ENCODE measurements around the gene CD164. TPM values are rescaled to one million over a fixed set of nuclear protein-coding genes. Genes with fewer than 3 reads are reported as not detected.

Gene CD164
- total and polyA plus RNA-seq, 2 donors (not counting 3 experiments of a cell fraction or from before 2014, with no cell fraction given) = 116 to 172 TPM

GRCh38 chr6:109344226-109344625 is 38.0 kb downstream of the CD164 start:
- no TSS peak for BruUV-seq (replicated peaks)
- intact Hi-C loops (cut with micrococcal nuclease) = no loop called here

GRCh38 chr6:109343518-109343917 is 38.7 kb downstream of the CD164 start:
- H3K9me3 ChIP-seq (replicated peaks; ENCODE audit: control insufficient read depth, insufficient read depth, low read length) = no peaks in the 10 kb centered on the region
- no peak overlapping the region for H3K4me3 ChIP-seq (replicated peaks in 1 of 3; ENCODE audit: insufficient read depth in 1 of 3, low read depth in 1 of 3, low read length in 3 of 3)
- POLR2A ChIA-PET = no interaction called here
- H3K36me3 ChIP-seq (ENCODE audit: control insufficient read depth in 2 of 2, extremely low read depth in 1 of 2, insufficient read depth in 2 of 2, low read length in 2 of 2) = no peaks in the 10 kb centered on the region
- no peaks in the 10 kb centered on the region for H3K4me1 ChIP-seq (ENCODE audit: control insufficient read depth, extremely low read depth, insufficient read depth, low read length)
- H3K4me2 ChIP-seq (ENCODE audit: insufficient read depth, low read length) = no peak overlapping the region
- CTCF ChIA-PET = no interaction called here
- BruUV-seq (replicated peaks) = no TSS peak
- H2AFZ ChIP-seq (ENCODE audit: low read depth, low read length) = no peak overlapping the region
- DNase-seq (ENCODE audit: low read depth, low spot score) = no peak
- intact Hi-C loops (cut with micrococcal nuclease) (no loop called here), dilution Hi-C loops (cut with MboI; ENCODE audit: extremely low pct_ligation_motif_present, low sequenced_read_pairs) (no loop called here)
- no peaks in the 10 kb centered on the region for H3K27me3 ChIP-seq (ENCODE audit: control insufficient read depth in 2 of 2, insufficient read depth in 2 of 2, low read length in 2 of 2)
- H3K9me1 ChIP-seq (replicated peaks; ENCODE audit: control insufficient read depth, extremely low read depth, insufficient read depth, low read length) = no peaks in the 10 kb centered on the region
- TF ChIP-seq GATA2 (IDR thresholded peaks at IDR 0.05; ENCODE audit: insufficient read depth, insufficient read length, low read depth, low read length) (no peak), POLR2AphosphoS5 (IDR thresholded peaks at IDR 0.05; ENCODE audit: insufficient read depth, low read depth, low read length) (no peak)
- no peak for FAIRE-seq
- no peaks in the 10 kb centered on the region for H3K79me2 ChIP-seq (ENCODE audit: control insufficient read depth, insufficient read depth, low read length)
- H4K20me1 ChIP-seq (replicated peaks; ENCODE audit: control insufficient read depth, extremely low read depth, insufficient read depth, low read length) = no peaks in the 10 kb centered on the region
- no peak overlapping the region for H3K9ac ChIP-seq (replicated peaks; ENCODE audit: extremely low read depth, insufficient read depth, low read length)
- H3K27ac ChIP-seq (ENCODE audit: insufficient read depth, low read depth, low read length) = no peak overlapping the region

More at GRCh38 chr6:109344226-109344625, 38.0 kb downstream of the CD164 start:
- Histone ChIP-seq H3K4me1 (ENCODE audit: control insufficient read depth, extremely low read depth, insufficient read depth, low read length) (no peaks in the 10 kb centered on the region), H3K79me2 (ENCODE audit: control insufficient read depth, insufficient read depth, low read length) (no peaks in the 10 kb centered on the region), H3K27ac (ENCODE audit: insufficient read depth, low read depth, low read length) (no peak overlapping the region), H3K27me3 (ENCODE audit: control insufficient read depth in 2 of 2, insufficient read depth in 2 of 2, low read length in 2 of 2) (no peaks in the 10 kb centered on the region), H3K9me1 (replicated peaks; ENCODE audit: control insufficient read depth, extremely low read depth, insufficient read depth, low read length) (no peaks in the 10 kb centered on the region), H2AFZ (ENCODE audit: low read depth, low read length) (no peak overlapping the region), H3K9ac (replicated peaks; ENCODE audit: extremely low read depth, insufficient read depth, low read length) (no peak overlapping the region), H3K36me3 (ENCODE audit: control insufficient read depth in 2 of 2, extremely low read depth in 1 of 2, insufficient read depth in 2 of 2, low read length in 2 of 2) (no peaks in the 10 kb centered on the region), H3K4me2 (ENCODE audit: insufficient read depth, low read length) (no peak overlapping the region), H3K4me3 (replicated peaks in 1 of 3; ENCODE audit: insufficient read depth in 1 of 3, low read depth in 1 of 3, low read length in 3 of 3) (no peak overlapping the region), H3K9me3 (replicated peaks; ENCODE audit: control insufficient read depth, insufficient read depth, low read length) (no peaks in the 10 kb centered on the region), H4K20me1 (replicated peaks; ENCODE audit: control insufficient read depth, extremely low read depth, insufficient read depth, low read length) (no peaks in the 10 kb centered on the region)
- FAIRE-seq (no peak), DNase-seq (ENCODE audit: low read depth, low spot score) (no peak)
- POLR2A ChIA-PET = no interaction called here
- dilution Hi-C loops (cut with MboI; ENCODE audit: extremely low pct_ligation_motif_present, low sequenced_read_pairs) = no loop called here
- CTCF ChIA-PET = no interaction called here
- TF ChIP-seq MYC (IDR thresholded peaks at IDR 0.05; ENCODE audit: low read depth, low read length) (no peak), GATA2 (IDR thresholded peaks at IDR 0.05; ENCODE audit: insufficient read depth, insufficient read length, low read depth, low read length) (no peak), POLR2AphosphoS5 (IDR thresholded peaks at IDR 0.05; ENCODE audit: insufficient read depth, low read depth, low read length) (no peak)

Data from endothelial cell of umbilical vein (primary cell).